Spinal cord (tissue), 10 donors: ENCODE measurements around the gene C19orf67. TPM values are rescaled to one million over a fixed set of nuclear protein-coding genes. Genes with fewer than 3 reads are reported as not detected.

ENCODE experiments used
- DNase-seq, 6 donors: peaks; one replicate each; pipeline versions ENCODE4 v3.0.0 to v3.0.0-alpha.2; 2013 to 2015; ENCODE audit warnings: low spot score in 6 of 6, low read depth in 4 of 6
- H3K27ac ChIP-seq: one replicate; pipeline ENCODE4 v1.5.1; 2013; ENCODE audit warnings: low read depth, low read length, control low read depth
- H3K27me3 ChIP-seq: one replicate; pipeline ENCODE4 v1.6.1; 2013; ENCODE audit warnings: low read length; ENCODE audit not compliant: control insufficient read depth, insufficient read depth
- H3K36me3 ChIP-seq: one replicate; pipeline ENCODE4 v1.6.1; 2013; ENCODE audit warnings: low read length; ENCODE audit not compliant: control insufficient read depth, insufficient read depth
- H3K4me1 ChIP-seq: one replicate; pipeline ENCODE4 v1.6.1; 2013; ENCODE audit warnings: low read length; ENCODE audit not compliant: control insufficient read depth, insufficient read depth
- H3K4me3 ChIP-seq: one replicate; pipeline ENCODE4 v1.5.1; 2013; ENCODE audit warnings: low read depth, low read length, control low read depth
- H3K9me3 ChIP-seq: one replicate; pipeline ENCODE4 v1.6.1; 2013; ENCODE audit warnings: low read length; ENCODE audit not compliant: control insufficient read depth, insufficient read depth
- WGBS: methylation state at CpG from one replicate; pipeline ENCODE4 v1.1.5; 2013; ENCODE audit warnings: missing lambda C conversion rate; ENCODE audit not compliant: insufficient coverage; 5-methylcytosine and 5-hydroxymethylcytosine counted together
- polyA plus RNA-seq, 2 donors: library from polyadenylated mRNA; unstranded; fragments of 120-200 nt; gene quantifications; one replicate each; pipeline ENCODE4 v1.2.1, GENCODE V29; 2013; ENCODE audit not compliant: insufficient read length in 2 of 2
- total RNA-seq, 2 donors: library from RNA; depleted of rRNA in 1 of 2; stranded (reverse); fragments of 120-200 nt in 1 of 2; fragments of >200 nt in 1 of 2; gene quantifications; one replicate each; pipeline versions ENCODE4 v1.2.3 to v1.2.4, GENCODE V29; 2013 to 2014
- donor health status: healthy.

The C19orf67 gene
- total and polyA plus RNA-seq, 4 donors: 0.21 to 0.22 TPM; not detected in 2

- Histone ChIP-seq H3K27me3 (no peaks in the 10 kb centered on the region), H3K9me3 (no peaks in the 10 kb centered on the region)
These were observed 3.8 kb upstream of the C19orf67 start for GRCh38 chr19:14089412-14089661.

DNA sequence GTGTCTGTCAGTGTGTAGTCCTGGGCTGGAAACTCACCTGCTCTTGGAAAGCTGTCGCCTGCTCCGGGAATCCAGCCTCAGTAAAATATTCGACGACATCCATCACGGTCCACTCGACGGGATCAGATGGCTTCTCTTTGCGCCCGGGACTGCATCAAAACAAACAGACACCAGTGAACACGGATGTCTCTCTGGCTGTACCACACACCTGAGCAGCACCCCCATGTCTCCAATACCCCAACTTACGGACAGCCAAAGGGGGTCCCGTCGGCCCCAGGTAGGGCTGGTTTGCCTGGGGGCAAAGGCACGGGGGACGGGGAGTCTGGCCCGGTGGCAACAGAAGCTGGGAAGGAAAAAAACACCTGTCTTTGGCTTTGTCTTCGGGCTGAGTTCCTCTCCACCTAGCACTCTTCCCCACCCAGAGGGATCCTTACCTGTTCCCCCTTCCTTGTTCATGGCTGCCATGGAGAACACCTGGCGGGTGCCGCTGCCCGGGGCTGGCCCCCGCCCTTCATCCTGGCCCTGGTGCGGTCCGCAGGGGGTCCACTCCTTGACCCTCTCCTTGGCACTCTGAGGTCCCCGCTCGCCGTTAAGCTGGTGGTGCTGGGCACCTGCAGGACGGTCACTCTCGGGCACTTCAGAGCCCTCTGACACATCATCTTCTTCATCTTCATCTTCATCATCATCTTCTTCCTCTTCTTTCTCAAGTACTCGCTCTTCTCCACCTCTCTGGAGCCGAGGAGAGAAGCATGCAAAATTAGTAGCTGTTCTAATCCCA lies 3.2 kb upstream of the C19orf67 start:
- peak overlapping the region; percentile 19 for H3K4me3 ChIP-seq
- H3K4me1 ChIP-seq: peaks cover 20% of the 10 kb centered on the region
- H3K27me3 ChIP-seq: no peaks in the 10 kb centered on the region
- no peaks in the 10 kb centered on the region for H3K9me3 ChIP-seq
- H3K36me3 ChIP-seq: peaks cover 38% of the 10 kb centered on the region
- DNase-seq: no peak
- H3K27ac ChIP-seq: no peak overlapping the region
- WGBS: 80% methylated on average over 26 of the region's 30 CpGs

More at GRCh38 chr19:14089412-14089661, 3.8 kb upstream of the C19orf67 start:
- no peak overlapping the region for H3K27ac ChIP-seq
- peak overlapping the region; percentile 19 for H3K4me3 ChIP-seq
- 6% methylated on average over 16 of the region's 16 CpGs for WGBS
- peaks cover 33% of the 10 kb centered on the region for H3K36me3 ChIP-seq
- peak in 2 of 6 donors; percentile 53 to 69 for DNase-seq
- peaks cover 20% of the 10 kb centered on the region for H3K4me1 ChIP-seq

- Histone ChIP-seq H3K36me3 (peaks cover 42% of the 10 kb centered on the region), H3K9me3 (no peaks in the 10 kb centered on the region), H3K27ac (no peak overlapping the region), H3K4me1 (peaks cover 20% of the 10 kb centered on the region), H3K27me3 (no peaks in the 10 kb centered on the region), H3K4me3 (no peak overlapping the region)
- no peak for DNase-seq
- WGBS: no CpG with 5 or more reads among the region's 5 CpGs
These were observed 515 bp upstream of the C19orf67 start for GRCh38 chr19:14086098-14086497.

DNA sequence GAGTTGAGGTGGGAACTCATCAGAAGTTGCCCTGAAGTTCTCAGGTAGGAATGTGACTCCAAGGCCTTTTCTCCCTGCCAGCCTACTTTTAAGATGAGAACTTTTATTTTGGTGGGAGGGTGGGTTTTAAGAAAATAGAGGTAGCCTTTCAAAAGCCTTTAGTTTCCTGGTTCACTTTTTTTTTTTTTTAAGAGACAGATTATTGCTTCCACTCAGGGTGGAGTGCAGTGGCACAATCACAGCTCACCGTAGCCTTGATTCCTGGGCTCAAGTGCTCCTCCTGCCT lies 3.0 kb downstream of the C19orf67 start:
- H3K27me3 ChIP-seq: no peaks in the 10 kb centered on the region
- 0% methylated on average over 1 of the region's 1 CpG for WGBS
- no peak overlapping the region for H3K4me3 ChIP-seq
- no peak for DNase-seq
- peaks cover 27% of the 10 kb centered on the region for H3K36me3 ChIP-seq
- no peak overlapping the region for H3K27ac ChIP-seq
- no peaks in the 10 kb centered on the region for H3K9me3 ChIP-seq
- peaks cover 22% of the 10 kb centered on the region for H3K4me1 ChIP-seq

DNA sequence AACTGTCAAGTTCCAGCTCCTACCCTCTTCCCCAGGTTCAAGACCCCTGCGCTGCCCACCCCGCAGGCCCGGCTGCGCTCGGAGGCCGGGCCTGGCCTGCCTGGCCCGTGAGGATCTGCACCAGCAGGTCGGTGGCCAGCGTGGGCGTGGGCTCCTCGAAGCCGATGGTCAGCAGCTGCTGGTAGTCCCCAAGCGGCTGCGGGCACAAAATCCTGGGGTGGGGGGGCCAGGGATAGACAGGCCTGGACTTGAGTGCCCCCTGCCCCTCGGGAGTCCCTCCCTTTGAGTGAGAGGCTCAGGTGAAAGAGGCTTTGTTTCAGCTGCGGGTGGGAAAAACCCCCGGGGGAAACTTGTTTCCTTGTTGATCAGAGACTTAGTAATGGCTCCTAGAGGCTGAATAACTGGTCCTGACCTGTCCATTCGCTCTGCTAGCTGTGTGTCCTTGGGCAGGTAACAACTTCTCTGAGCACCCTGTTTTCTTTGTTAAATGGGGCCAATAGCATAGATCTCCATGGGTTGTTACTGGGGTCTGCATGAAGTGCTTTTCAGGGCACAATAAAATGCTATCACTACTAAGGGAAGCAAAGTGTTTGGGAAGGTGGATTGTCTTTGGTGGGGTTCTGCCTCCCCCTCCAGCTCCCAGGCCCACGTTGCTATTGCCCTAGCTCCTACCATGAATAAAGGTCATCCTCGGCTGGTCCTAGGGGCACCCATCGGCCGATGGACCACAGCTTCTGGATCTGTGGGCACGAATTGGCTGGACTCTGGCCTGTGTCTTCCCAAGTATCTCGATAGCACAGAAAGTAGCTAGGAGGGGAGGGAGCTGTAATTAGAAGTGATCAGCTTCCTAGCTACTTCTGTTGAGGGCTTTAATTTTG lies 3.5 kb downstream of the C19orf67 start:
- WGBS: 21% methylated on average over 21 of the region's 24 CpGs
- DNase-seq: no peak

GRCh38 chr19:14080887-14081796 lies 4.4 kb downstream of the C19orf67 start:
- Histone ChIP-seq H3K36me3 (peaks cover 18% of the 10 kb centered on the region), H3K4me3 (peak overlapping the region; percentile 87), H3K27me3 (no peaks in the 10 kb centered on the region), H3K4me1 (peaks cover 22% of the 10 kb centered on the region), H3K27ac (peak overlapping the region; percentile 85), H3K9me3 (no peaks in the 10 kb centered on the region)
- peak; percentile 98 to 100 (median 100) for DNase-seq
- WGBS: 0% methylated on average over 48 of the region's 50 CpGs

More for the DNA sequence above, 3.5 kb downstream of the C19orf67 start:
- peak overlapping the region; percentile 87 for H3K4me3 ChIP-seq
- peaks cover 21% of the 10 kb centered on the region for H3K36me3 ChIP-seq
- no peaks in the 10 kb centered on the region for H3K27me3 ChIP-seq
- peaks cover 22% of the 10 kb centered on the region for H3K4me1 ChIP-seq
- H3K27ac ChIP-seq: peak overlapping the region; percentile 85
- no peaks in the 10 kb centered on the region for H3K9me3 ChIP-seq

DNA sequence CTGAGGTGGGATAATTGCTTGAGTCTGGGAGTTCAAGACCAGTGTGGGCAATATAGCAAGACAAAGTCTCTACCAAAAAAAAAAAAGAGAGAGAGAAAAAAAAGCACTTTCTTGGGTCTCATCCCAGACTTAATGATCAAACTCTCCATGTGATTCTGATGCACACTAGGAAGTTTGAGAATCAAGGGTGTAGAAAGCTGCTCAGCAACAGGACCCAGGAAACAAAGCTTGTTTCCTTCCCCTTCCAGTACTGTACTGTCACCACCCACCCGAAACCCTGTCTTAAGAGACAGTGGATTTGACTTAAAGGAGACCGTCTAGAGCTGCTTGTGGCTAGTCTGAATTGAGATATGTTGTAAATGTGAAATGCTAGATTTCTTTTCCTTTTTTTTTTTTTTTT lies 7.2 kb downstream of the C19orf67 start:
- Histone ChIP-seq H3K4me3 (no peak overlapping the region), H3K36me3 (peaks cover 4% of the 10 kb centered on the region), H3K27ac (no peak overlapping the region), H3K9me3 (no peaks in the 10 kb centered on the region), H3K27me3 (no peaks in the 10 kb centered on the region), H3K4me1 (peaks cover 44% of the 10 kb centered on the region)
- WGBS: no CpG with 5 or more reads among the region's 2 CpGs
- no peak for DNase-seq

DNA sequence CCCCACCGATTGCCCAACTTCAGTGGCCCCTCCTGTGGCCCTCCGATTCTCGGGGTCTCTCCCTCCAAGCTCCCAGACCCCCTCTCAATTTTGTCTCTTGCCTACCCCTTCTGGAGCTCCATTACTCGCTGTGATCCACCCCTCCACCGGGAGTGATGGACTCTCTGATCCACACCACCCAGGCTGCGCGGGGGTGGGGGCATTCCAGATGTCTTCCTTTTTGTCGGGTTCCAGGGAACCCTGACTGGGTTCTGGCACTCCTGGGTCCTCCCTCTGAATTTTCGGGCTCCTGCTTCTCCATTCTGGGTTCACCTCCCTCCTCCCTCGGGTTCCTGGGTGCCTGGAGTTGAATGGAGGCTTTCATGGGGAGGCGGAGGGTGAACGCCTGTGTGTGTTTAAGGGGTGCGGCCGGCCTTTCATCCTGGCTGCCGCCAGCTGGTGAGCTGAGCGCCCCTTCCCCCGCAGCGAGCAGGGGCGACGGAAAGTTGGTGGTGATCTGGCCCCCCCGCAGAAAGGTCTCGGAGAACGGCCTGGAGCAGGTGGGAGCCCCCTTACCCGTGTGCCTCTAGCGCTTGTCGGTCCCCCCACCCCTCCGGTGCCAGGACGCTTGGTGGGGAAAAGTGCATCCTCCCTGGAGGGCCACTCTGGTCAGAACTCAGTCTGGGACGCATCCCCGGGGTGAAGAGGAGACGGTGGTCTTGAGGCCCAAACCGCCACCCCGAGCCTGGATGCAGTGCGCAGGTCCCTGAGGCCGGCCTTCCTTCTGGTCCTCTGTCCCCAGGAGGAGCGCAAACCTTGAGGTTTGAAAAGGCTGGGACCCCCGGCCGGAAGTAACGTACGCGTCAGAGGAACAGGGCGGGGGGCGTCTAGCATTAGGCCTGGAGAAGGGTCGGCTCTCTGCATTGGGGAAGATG lies 11.4 kb downstream of the C19orf67 start:
- Histone ChIP-seq H3K9me3 (no peaks in the 10 kb centered on the region), H3K4me3 (peak overlapping the region; percentile 70), H3K27ac (peak overlapping the region; percentile 89), H3K4me1 (peaks cover 39% of the 10 kb centered on the region), H3K27me3 (peaks cover 2% of the 10 kb centered on the region), H3K36me3 (peaks cover 4% of the 10 kb centered on the region)
- DNase-seq: peak in 2 of 6 donors; percentile 60 to 74
- 2% methylated on average over 37 of the region's 44 CpGs for WGBS
